Activated CD4-positive, alpha-beta T cell treated with anti-CD3 and anti-CD28 coated beads, Interleukin-2, Interleukin-4, amounts not matched to agents 100 ng/mL and 50 ng/mL, durations not matched to agents 16 hours and 8 hours (primary cell): ENCODE data around the gene STXBP4.
"Not testable (repeated sequence)": the region's sequence is repeated elsewhere in the genome, so short reads cannot be mapped to it uniquely, and the experiment has no call there.

Source experiments
- DNase-seq: peaks from one replicate; pipeline ENCODE4 v3.0.0-alpha.2; 2020; ENCODE audit warnings: low spot score

STXBP4 gene

GRCh38 chr17:55057184-55057583, 88.6 kb downstream of the STXBP4 start:
- no peak for DNase-seq

- DNase-seq, result no peak
Measured at GRCh38 chr17:55059724-55060123, 91.2 kb downstream of the STXBP4 start.

- no peak for DNase-seq
Measured at GRCh38 chr17:55062921-55063320, 94.4 kb downstream of the STXBP4 start.

- no peak for DNase-seq
Measured at GRCh38 chr17:55063885-55064874, 95.6 kb downstream of the STXBP4 start.

GRCh38 chr17:55067697-55068439, 99.3 kb downstream of the STXBP4 start:
- no peak for DNase-seq

GRCh38 chr17:55068862-55069811, 100.6 kb downstream of the STXBP4 start:
- DNase-seq, result no peak

- DNase-seq, result no peak
Measured at GRCh38 chr17:55069983-55070529, 101.5 kb downstream of the STXBP4 start.

- DNase-seq, result no peak
Measured at GRCh38 chr17:55072898-55073297, 104.3 kb downstream of the STXBP4 start.

- DNase-seq, result not testable (repeated sequence)
Measured at GRCh38 chr17:55073467-55073866, 104.9 kb downstream of the STXBP4 start.

GRCh38 chr17:55081559-55081958, 113.0 kb downstream of the STXBP4 start:
- no peak for DNase-seq

- DNase-seq, result no peak
Measured at GRCh38 chr17:55086635-55087058, 118.1 kb downstream of the STXBP4 start.

GRCh38 chr17:55089256-55089655, 120.7 kb downstream of the STXBP4 start:
- no peak for DNase-seq

GRCh38 chr17:55090079-55090492, 121.5 kb downstream of the STXBP4 start:
- peak; percentile 87 for DNase-seq

- DNase-seq, result peak; percentile 6
Measured at GRCh38 chr17:55093353-55093752, 124.8 kb downstream of the STXBP4 start.

GRCh38 chr17:55098765-55099164, 130.2 kb downstream of the STXBP4 start:
- no peak for DNase-seq

- DNase-seq, result no peak
Measured at GRCh38 chr17:55110521-55110920, 142.0 kb downstream of the STXBP4 start.

GRCh38 chr17:55114283-55114682, 145.7 kb downstream of the STXBP4 start:
- no peak for DNase-seq

- DNase-seq, result no peak
Measured at GRCh38 chr17:55116440-55116914, 147.9 kb downstream of the STXBP4 start.

- no peak for DNase-seq
Measured at GRCh38 chr17:55117164-55117563, 148.6 kb downstream of the STXBP4 start.

- DNase-seq, result no peak
Measured at GRCh38 chr17:55120651-55121050, 152.1 kb downstream of the STXBP4 start.

- no peak for DNase-seq
Measured at GRCh38 chr17:55121268-55121667, 152.7 kb downstream of the STXBP4 start.
